Esophagus squamous epithelium (tissue), 4 donors: ENCODE measurements around the gene RABEP1.

Source experiments
- POLR2A ChIP-seq, 4 donors: fragments of 450-650 bp; IDR thresholded peaks; one replicate each; pipeline ENCODE4 v1.6.1; 2017; ENCODE audit warnings: antibody characterized with exemption in 4 of 4, mild to moderate bottlenecking in 4 of 4, moderate library complexity in 3 of 4
- TF ChIP-seq, protein P1 (sequence below), 6 experiments: fragments of 450-650 bp in 4 of 6; fragments of 200-600 bp in 2 of 6; sonication (generic) in 2 of 6; IDR thresholded peaks; one replicate each; pipeline ENCODE4 v1.5.1; 2016 to 2019; ENCODE audit warnings: antibody characterized with exemption in 6 of 6, mild to moderate bottlenecking in 4 of 6, moderate library complexity in 4 of 6

DNA sequence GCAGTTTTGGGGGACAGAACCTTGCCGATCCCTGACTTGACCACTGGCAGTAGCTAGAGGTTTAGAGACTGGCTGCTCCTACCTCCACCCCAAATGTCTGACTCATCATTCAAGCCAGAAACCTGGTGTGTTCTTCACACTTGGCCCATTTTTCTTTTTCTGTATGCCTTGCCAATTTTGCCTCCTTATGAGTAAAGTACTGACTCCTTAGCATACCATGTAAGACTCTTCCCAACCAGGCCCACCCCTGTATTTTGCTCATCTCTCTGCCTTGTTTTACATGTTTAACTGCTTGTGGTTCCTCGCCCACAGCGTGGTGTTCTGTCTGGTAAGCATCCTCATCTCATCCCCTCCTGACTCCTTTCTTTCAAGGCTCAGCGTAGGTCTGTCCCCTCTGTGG lies 99.5 kb downstream of the RABEP1 start:
- TF ChIP-seq POLR2A (IDR thresholded peaks at IDR 0.05): no peak
- TF ChIP-seq, protein P1, sequence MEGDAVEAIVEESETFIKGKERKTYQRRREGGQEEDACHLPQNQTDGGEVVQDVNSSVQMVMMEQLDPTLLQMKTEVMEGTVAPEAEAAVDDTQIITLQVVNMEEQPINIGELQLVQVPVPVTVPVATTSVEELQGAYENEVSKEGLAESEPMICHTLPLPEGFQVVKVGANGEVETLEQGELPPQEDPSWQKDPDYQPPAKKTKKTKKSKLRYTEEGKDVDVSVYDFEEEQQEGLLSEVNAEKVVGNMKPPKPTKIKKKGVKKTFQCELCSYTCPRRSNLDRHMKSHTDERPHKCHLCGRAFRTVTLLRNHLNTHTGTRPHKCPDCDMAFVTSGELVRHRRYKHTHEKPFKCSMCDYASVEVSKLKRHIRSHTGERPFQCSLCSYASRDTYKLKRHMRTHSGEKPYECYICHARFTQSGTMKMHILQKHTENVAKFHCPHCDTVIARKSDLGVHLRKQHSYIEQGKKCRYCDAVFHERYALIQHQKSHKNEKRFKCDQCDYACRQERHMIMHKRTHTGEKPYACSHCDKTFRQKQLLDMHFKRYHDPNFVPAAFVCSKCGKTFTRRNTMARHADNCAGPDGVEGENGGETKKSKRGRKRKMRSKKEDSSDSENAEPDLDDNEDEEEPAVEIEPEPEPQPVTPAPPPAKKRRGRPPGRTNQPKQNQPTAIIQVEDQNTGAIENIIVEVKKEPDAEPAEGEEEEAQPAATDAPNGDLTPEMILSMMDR (IDR thresholded peaks at IDR 0.05): no peak
